T-helper 2 cell treated with Interferon-gamma antibody and Interleukin-4, amounts not matched to agents 5 μg/mL and 100 μg/mL, for 36 hours (primary cell): Measurements from ENCODE around the gene CLPX.
"Not testable (repeated sequence)": the region's sequence is repeated elsewhere in the genome, so short reads cannot be mapped to it uniquely, and the experiment has no call there.

Source experiments
- DNase-seq: peaks from one replicate; pipeline ENCODE4 v3.0.0; 2021; ENCODE audit warnings: low spot score
- H3K27ac Mint-ChIP-seq: one replicate; pipeline ENCODE4 v1.8.0; 2021; ENCODE audit warnings: mild to moderate bottlenecking, mixed read lengths
- H3K27me3 Mint-ChIP-seq: one replicate; pipeline ENCODE4 v1.8.0; 2021; ENCODE audit warnings: low read depth, mixed read lengths
- H3K36me3 Mint-ChIP-seq: one replicate; pipeline ENCODE4 v1.8.0; 2021; ENCODE audit warnings: low read depth, mixed read lengths
- H3K4me1 Mint-ChIP-seq: one replicate; pipeline ENCODE4 v1.8.0; 2021; ENCODE audit warnings: low read depth, mixed read lengths
- H3K4me3 Mint-ChIP-seq: one replicate; pipeline ENCODE4 v1.8.0; 2022; ENCODE audit warnings: mild to moderate bottlenecking, moderate library complexity, mixed read lengths
- H3K9me3 Mint-ChIP-seq: one replicate; pipeline ENCODE4 v1.8.0; 2021; ENCODE audit warnings: mixed read lengths

CLPX gene

DNA sequence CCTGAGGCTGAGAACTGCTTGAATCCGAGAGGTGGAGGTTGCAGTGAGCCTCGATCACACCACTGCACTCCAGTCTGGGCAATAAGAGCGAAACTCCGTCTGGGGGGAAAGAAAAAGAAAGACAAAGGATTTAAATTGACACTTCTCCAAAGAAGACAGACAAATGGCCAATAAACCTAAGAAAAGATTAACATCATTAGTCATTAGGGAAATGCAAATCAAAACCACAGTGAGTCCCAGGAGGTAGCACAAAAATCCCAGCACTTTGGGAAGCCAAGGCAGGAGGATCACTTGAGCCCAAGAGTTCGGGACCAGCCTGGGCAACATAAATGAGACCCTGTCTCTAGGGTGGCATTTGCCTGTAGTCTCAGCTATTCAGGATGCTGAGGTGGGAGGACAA lies 12.6 kb downstream of the CLPX start:
- H3K27ac Mint-ChIP-seq = no peak overlapping the region
- no peaks in the 10 kb centered on the region for H3K27me3 Mint-ChIP-seq
- H3K4me1 Mint-ChIP-seq = no peaks in the 10 kb centered on the region
- H3K9me3 Mint-ChIP-seq = no peaks in the 10 kb centered on the region
- DNase-seq = no peak
- peaks cover 32% of the 10 kb centered on the region for H3K36me3 Mint-ChIP-seq
- H3K4me3 Mint-ChIP-seq = no peak overlapping the region

DNA sequence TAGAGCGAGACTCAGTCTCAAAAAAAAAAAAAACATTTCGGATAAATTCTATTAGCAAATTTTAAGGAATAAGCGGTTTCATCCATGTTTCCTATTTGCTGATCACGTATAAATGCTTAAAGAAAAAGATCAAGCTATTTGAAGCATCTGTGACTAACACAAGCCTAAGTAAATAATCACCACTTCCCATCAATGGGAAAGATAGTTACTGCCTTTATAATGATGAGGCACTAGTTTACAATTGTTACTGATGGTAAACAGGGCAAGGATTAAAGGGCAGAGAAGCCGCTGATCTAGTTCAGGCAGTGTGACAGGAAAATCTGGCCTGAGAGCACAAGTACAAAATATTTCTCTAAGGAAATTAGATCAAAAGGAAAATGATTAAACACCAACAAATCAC lies 13.7 kb downstream of the CLPX start:
- Mint-ChIP-seq H3K36me3 (peaks cover 32% of the 10 kb centered on the region), H3K27me3 (no peaks in the 10 kb centered on the region), H3K27ac (no peak overlapping the region), H3K9me3 (no peaks in the 10 kb centered on the region), H3K4me1 (no peaks in the 10 kb centered on the region), H3K4me3 (no peak overlapping the region)
- DNase-seq = no peak

GRCh38 chr15:65165875-65166274 lies 19.3 kb downstream of the CLPX start:
- Mint-ChIP-seq H3K27me3 (no peaks in the 10 kb centered on the region), H3K27ac (no peak overlapping the region), H3K36me3 (peaks cover 20% of the 10 kb centered on the region), H3K4me3 (no peak overlapping the region), H3K4me1 (no peaks in the 10 kb centered on the region), H3K9me3 (no peaks in the 10 kb centered on the region)
- no peak for DNase-seq

- peaks cover 22% of the 10 kb centered on the region for H3K36me3 Mint-ChIP-seq
Measured at GRCh38 chr15:65164139-65164538, 21.0 kb downstream of the CLPX start.

DNA sequence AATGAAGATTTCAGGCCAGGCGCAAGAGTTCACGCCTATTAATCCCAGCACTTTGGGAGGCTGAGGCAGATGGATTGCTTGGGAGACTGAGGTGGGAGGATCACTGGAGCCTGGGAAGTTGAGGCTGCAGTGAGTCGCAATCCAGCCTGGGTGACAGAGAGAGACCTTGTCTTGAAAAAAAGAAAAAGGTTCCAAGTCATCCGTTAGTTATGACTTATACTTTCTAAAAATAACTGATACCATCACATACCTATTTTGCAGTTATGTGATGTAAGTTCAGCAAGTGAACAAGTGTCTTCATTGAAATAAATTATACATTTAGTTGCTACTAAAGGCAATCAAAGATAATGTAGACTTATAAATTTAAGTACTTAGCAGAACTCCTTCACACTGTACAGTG lies 22.1 kb downstream of the CLPX start:
- DNase-seq = no peak
- no peaks in the 10 kb centered on the region for H3K4me1 Mint-ChIP-seq
- no peak overlapping the region for H3K27ac Mint-ChIP-seq
- no peak overlapping the region for H3K4me3 Mint-ChIP-seq
- H3K36me3 Mint-ChIP-seq = peaks cover 22% of the 10 kb centered on the region
- H3K9me3 Mint-ChIP-seq = no peaks in the 10 kb centered on the region
- H3K27me3 Mint-ChIP-seq = no peaks in the 10 kb centered on the region

More at GRCh38 chr15:65164139-65164538, 21.0 kb downstream of the CLPX start:
- Mint-ChIP-seq H3K27me3 (no peaks in the 10 kb centered on the region), H3K9me3 (no peaks in the 10 kb centered on the region), H3K27ac (no peak overlapping the region), H3K4me1 (no peaks in the 10 kb centered on the region), H3K4me3 (no peak overlapping the region)
- DNase-seq = no peak

- Mint-ChIP-seq H3K4me3 (no peak overlapping the region), H3K9me3 (no peaks in the 10 kb centered on the region), H3K4me1 (peaks cover 1% of the 10 kb centered on the region), H3K36me3 (peaks cover 31% of the 10 kb centered on the region), H3K27ac (no peak overlapping the region), H3K27me3 (no peaks in the 10 kb centered on the region)
- no peak for DNase-seq
Measured at GRCh38 chr15:65156692-65157091, 28.4 kb downstream of the CLPX start.

DNA sequence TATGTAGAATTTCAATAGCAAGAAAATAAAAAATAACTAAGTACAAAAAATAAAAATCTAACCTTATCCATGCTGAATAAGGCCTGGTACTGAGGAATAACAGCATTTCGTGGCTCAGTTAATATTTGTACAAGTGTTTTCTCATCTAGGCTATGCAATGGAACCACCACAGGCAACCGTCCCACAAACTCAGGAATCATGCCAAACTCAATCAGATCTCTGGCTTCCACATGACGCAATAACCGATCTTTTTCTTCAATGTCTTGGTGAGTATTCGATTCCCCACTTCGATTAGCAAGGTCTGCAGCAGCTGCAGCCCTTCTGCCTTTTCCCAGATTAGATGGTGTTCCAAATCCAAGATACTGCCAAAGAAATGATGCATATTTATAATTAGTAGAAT lies 30.4 kb downstream of the CLPX start:
- Mint-ChIP-seq H3K4me1 (peaks cover 1% of the 10 kb centered on the region), H3K36me3 (peaks cover 34% of the 10 kb centered on the region), H3K27ac (no peak overlapping the region), H3K27me3 (no peaks in the 10 kb centered on the region), H3K4me3 (no peak overlapping the region), H3K9me3 (no peaks in the 10 kb centered on the region)
- DNase-seq = no peak

DNA sequence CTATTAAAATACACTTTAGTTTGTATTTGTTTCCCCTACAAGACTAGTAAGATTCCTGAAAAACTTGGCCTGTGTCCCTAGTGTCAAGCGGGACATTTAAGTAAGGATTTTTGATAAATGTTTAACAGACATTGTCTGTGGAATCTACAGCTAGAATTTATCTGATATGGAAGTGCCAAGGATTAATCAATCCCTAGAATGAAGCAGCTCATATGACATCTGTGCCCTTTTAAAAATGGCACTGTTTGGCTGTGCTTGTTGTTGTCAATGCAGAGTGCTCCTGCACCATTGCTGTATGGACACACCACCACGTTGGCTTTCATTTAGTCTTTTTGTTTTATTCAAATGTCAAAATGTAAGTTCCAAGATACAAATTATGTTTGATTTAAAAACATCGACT lies 37.2 kb downstream of the CLPX start:
- Mint-ChIP-seq H3K27ac (no peak overlapping the region), H3K4me1 (no peaks in the 10 kb centered on the region), H3K27me3 (no peaks in the 10 kb centered on the region), H3K9me3 (no peaks in the 10 kb centered on the region), H3K4me3 (no peak overlapping the region), H3K36me3 (peaks cover 19% of the 10 kb centered on the region)
- DNase-seq = no peak

GRCh38 chr15:65146438-65146837 lies 38.7 kb downstream of the CLPX start:
- no peak for DNase-seq
- Mint-ChIP-seq H3K4me3 (no peak overlapping the region), H3K36me3 (peaks cover 14% of the 10 kb centered on the region), H3K27me3 (no peaks in the 10 kb centered on the region), H3K4me1 (no peaks in the 10 kb centered on the region), H3K27ac (no peak overlapping the region), H3K9me3 (no peaks in the 10 kb centered on the region)

DNA sequence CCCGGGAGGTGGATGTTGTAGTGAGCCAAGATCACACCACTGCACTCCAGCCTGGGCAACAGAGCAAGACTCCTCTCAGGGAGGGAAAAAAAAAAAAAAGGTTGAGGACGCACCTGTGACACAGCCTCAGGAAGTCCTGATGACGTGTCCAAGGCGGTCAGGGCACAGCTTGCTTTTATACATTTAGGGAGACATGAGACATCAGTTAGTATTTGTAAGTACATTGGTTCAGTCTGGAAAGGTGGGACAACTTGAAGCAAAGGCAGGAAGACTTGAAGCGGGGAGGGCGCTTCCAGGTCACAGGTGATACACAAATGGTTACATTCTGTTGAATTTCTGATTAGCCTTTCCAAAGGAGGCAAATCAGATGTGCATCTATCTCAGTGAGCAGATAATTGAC lies 46.5 kb downstream of the CLPX start:
- H3K4me3 Mint-ChIP-seq, H3K4me1 Mint-ChIP-seq, H3K9me3 Mint-ChIP-seq, H3K27ac Mint-ChIP-seq, DNase-seq, H3K36me3 Mint-ChIP-seq, H3K27me3 Mint-ChIP-seq: not testable (repeated sequence)

- H3K27me3 Mint-ChIP-seq, H3K36me3 Mint-ChIP-seq, DNase-seq, H3K4me3 Mint-ChIP-seq, H3K27ac Mint-ChIP-seq, H3K9me3 Mint-ChIP-seq, H3K4me1 Mint-ChIP-seq: not testable (repeated sequence)
Measured at GRCh38 chr15:65137893-65138292, 47.2 kb downstream of the CLPX start.

DNA sequence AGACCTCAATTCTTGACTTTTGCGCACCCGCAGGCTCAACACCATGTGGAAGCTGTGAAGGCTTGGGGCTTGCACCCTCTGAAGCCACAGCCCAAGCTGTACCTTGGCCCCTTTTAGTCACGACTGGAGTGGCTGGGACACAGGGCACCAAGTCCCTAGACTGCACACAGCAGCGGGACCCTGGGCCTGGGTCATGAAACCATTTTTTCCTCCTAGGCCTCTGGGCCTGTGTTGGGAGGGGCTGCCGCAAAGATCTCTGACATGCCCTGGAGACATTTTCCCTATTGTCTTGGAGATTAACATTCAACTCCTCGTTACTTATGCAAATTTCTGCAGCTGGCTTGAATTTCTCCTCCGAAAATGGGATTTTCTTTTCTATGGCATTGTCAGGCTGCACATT lies 48.1 kb downstream of the CLPX start:
- not testable (repeated sequence) for H3K4me1 Mint-ChIP-seq, H3K4me3 Mint-ChIP-seq, H3K36me3 Mint-ChIP-seq, DNase-seq, H3K27ac Mint-ChIP-seq, H3K27me3 Mint-ChIP-seq, H3K9me3 Mint-ChIP-seq

- Mint-ChIP-seq H3K4me1 (peaks cover 18% of the 10 kb centered on the region), H3K9me3 (peaks cover 9% of the 10 kb centered on the region), H3K36me3 (peaks cover 7% of the 10 kb centered on the region), H3K4me3 (peak overlapping the region; percentile 90), H3K27ac (peak overlapping the region; percentile 93), H3K27me3 (no peaks in the 10 kb centered on the region)
- no peak for DNase-seq
Measured at GRCh38 chr15:65134538-65134937, 50.6 kb downstream of the CLPX start.

GRCh38 chr15:65133548-65134200 lies 51.5 kb downstream of the CLPX start, which contains the start of gene PDCD7:
Gene PDCD7 (minus strand): TSS chr15:65133808. CDS start chr15:65133781, 27 bp downstream.
- peak within 1 kb of the TSS; percentile 90 for H3K4me3 Mint-ChIP-seq
- H3K9me3 Mint-ChIP-seq = peaks cover 9% of the 10 kb centered on the region
- peaks cover 19% of the 10 kb centered on the region for H3K4me1 Mint-ChIP-seq

GRCh38 chr15:65132878-65133547 lies 52.1 kb downstream of the CLPX start:
- DNase-seq = no peak
- Mint-ChIP-seq H3K9me3 (peaks cover 8% of the 10 kb centered on the region), H3K27me3 (no peaks in the 10 kb centered on the region), H3K36me3 (peaks cover 16% of the 10 kb centered on the region), H3K4me3 (peak overlapping the region; percentile 89), H3K4me1 (peaks cover 19% of the 10 kb centered on the region), H3K27ac (peak overlapping the region; percentile 88)

More at GRCh38 chr15:65133548-65134200, 51.5 kb downstream of the CLPX start, which contains the start of gene PDCD7:
- H3K27ac Mint-ChIP-seq = peak within 1 kb of the TSS; percentile 93
- peaks cover 10% of the 10 kb centered on the region for H3K36me3 Mint-ChIP-seq
- peak; percentile 84 for DNase-seq
- H3K27me3 Mint-ChIP-seq = no peaks in the 10 kb centered on the region
